Activated CD4-positive, alpha-beta T cell treated with anti-CD3 and anti-CD28 coated beads, Interleukin-2, amount 50 U/mL, for 1 hour (primary cell): ENCODE data around the gene ITIH3.

ENCODE experiments used
- DNase-seq: peaks from one replicate; pipeline ENCODE4 v3.0.0-alpha.2; 2020

ITIH3 gene

GRCh38 chr3:52793702-52794611, 639 bp upstream of the ITIH3 start:
- DNase-seq = no peak

GRCh38 chr3:52795298-52795900, 803 bp downstream of the ITIH3 start:
- DNase-seq = no peak

GRCh38 chr3:52796411-52796810, 1.8 kb downstream of the ITIH3 start:
- DNase-seq = no peak

- DNase-seq = no peak
These were observed 3.9 kb downstream of the ITIH3 start for GRCh38 chr3:52798376-52798977.

- DNase-seq = no peak
These were observed 4.4 kb downstream of the ITIH3 start for GRCh38 chr3:52798978-52799476.

GRCh38 chr3:52800079-52800478, 5.5 kb downstream of the ITIH3 start:
- DNase-seq = no peak

GRCh38 chr3:52801839-52802238, 7.2 kb downstream of the ITIH3 start:
- no peak for DNase-seq

- no peak for DNase-seq
These were observed 10.9 kb downstream of the ITIH3 start for GRCh38 chr3:52805270-52806039.

- no peak for DNase-seq
These were observed 14.6 kb downstream of the ITIH3 start for GRCh38 chr3:52809149-52809548.

GRCh38 chr3:52809662-52810377, 15.2 kb downstream of the ITIH3 start:
- DNase-seq = no peak

GRCh38 chr3:52810923-52811322, 16.3 kb downstream of the ITIH3 start:
- DNase-seq = no peak

GRCh38 chr3:52811452-52812011, 16.9 kb downstream of the ITIH3 start:
- no peak for DNase-seq

GRCh38 chr3:52813810-52814209, 19.2 kb downstream of the ITIH3 start:
- DNase-seq = no peak

- DNase-seq = no peak
These were observed 21.6 kb downstream of the ITIH3 start for GRCh38 chr3:52816199-52816598.

- DNase-seq = no peak
These were observed 22.1 kb downstream of the ITIH3 start for GRCh38 chr3:52816654-52817053.

GRCh38 chr3:52817221-52817620, 22.6 kb downstream of the ITIH3 start:
- no peak for DNase-seq

GRCh38 chr3:52817860-52818259, 23.3 kb downstream of the ITIH3 start:
- no peak for DNase-seq

GRCh38 chr3:52819936-52820335, 25.3 kb downstream of the ITIH3 start:
- no peak for DNase-seq

- peak; percentile 6 for DNase-seq
These were observed 26.1 kb downstream of the ITIH3 start for GRCh38 chr3:52820736-52821135.

- DNase-seq = no peak
These were observed 27.8 kb downstream of the ITIH3 start for GRCh38 chr3:52822363-52822762.

GRCh38 chr3:52824037-52824436, 29.4 kb downstream of the ITIH3 start:
- no peak for DNase-seq

GRCh38 chr3:52827441-52827840, 32.8 kb downstream of the ITIH3 start:
- no peak for DNase-seq
